Transverse colon (tissue), 4 donors: ENCODE results near the gene PTTG2.

ENCODE experiments used
- CTCF ChIP-seq, 5 experiments: fragments of 200-600 bp in 3 of 5; fragments of 450-650 bp in 2 of 5; sonication (generic) in 3 of 5; IDR thresholded peaks; 1 replicate in 2 of 5; 2 replicates in 3 of 5; pipeline ENCODE4 v1.5.1; 2016 to 2017; ENCODE audit warnings: antibody characterized with exemption in 5 of 5, inconsistent platforms in 3 of 5, mild to moderate bottlenecking in 2 of 5, moderate library complexity in 1 of 5
- POLR2AphosphoS5 ChIP-seq, 3 donors: sonication (generic); formaldehyde crosslinking; IDR thresholded peaks; one replicate each; pipeline ENCODE4 v1.6.1; 2016; ENCODE audit warnings: antibody characterized with exemption in 3 of 3

- TF ChIP-seq CTCF (IDR thresholded peaks at IDR 0.05) (no peak), POLR2AphosphoS5 (IDR thresholded peaks at IDR 0.05) (no peak)
Observed at GRCh38 chr4:37927434-37927833, 32.8 kb upstream of the PTTG2 start.
